ENCODE measurements around the gene PGAM2.

PGAM2 gene

DNA sequence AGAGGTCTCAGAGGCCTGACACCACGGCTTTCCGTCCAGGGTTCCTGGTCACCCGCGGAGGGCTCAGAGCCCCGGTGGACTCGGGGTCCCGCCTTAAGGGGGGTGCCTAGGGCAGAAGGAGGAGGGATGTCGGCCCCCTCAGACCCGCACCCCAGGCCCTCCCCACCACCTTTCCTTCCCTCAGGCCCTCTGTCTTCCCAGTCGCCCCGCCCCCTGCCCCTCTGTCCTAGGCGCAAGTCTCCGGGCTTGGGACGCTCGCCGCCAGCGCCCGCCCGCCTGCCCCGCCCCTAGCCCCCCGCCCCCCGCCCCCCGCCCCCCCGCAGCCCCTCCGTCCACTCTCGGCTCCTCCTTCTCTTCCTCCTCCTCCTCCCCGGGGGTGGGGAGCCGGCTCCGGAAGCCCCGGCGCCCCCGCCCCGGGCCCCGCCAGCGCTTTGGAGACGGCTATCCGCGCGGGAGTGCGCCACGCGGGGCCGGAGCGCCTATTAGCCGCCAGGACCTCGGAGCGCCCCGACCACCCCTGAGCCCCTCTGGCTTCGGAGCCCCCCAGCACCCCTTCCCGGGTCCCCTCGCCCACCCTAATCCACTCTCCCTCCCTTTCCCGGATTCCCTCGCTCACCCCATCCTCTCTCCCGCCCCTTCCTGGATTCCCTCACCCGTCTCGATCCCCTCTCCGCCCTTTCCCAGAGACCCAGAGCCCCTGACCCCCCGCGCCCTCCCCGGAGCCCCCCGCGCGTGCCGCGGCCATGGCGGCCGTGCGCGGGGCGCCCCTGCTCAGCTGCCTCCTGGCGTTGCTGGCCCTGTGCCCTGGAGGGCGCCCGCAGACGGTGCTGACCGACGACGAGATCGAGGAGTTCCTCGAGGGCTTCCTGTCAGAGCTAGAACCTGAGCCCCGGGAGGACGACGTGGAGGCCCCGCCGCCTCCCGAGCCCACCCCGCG, 38.8 kb upstream of the PGAM2 start, which contains the start of gene AEBP1:
AEBP1 (plus strand) TSS at position 423 of the 937 bp plus-strand sequence; CDS start at position 744, 321 bp downstream.
- no peak for DNase-seq (ENCODE audit: low read depth in 2 of 2, low spot score in 1 of 2)

DNA sequence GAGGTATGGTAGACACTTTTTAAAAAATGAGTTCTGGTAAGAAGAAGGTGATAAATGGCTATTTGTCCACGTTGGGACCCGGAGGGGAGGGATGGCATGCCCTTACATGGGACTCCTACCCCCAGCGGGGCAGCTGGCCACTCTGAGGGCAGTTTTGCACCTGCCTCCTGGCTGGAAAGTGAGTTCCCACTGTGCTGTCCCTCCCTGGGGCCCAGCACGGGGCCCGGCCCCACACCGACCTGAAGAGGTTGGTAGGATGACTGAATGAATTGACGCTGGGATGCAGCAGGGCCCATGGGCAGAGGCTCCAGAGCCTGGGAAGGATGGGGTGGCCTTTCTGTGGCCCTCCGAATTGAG, 38.2 kb upstream of the PGAM2 start:
- no peak for DNase-seq (ENCODE audit: low read depth in 2 of 2, low spot score in 1 of 2)

DNA sequence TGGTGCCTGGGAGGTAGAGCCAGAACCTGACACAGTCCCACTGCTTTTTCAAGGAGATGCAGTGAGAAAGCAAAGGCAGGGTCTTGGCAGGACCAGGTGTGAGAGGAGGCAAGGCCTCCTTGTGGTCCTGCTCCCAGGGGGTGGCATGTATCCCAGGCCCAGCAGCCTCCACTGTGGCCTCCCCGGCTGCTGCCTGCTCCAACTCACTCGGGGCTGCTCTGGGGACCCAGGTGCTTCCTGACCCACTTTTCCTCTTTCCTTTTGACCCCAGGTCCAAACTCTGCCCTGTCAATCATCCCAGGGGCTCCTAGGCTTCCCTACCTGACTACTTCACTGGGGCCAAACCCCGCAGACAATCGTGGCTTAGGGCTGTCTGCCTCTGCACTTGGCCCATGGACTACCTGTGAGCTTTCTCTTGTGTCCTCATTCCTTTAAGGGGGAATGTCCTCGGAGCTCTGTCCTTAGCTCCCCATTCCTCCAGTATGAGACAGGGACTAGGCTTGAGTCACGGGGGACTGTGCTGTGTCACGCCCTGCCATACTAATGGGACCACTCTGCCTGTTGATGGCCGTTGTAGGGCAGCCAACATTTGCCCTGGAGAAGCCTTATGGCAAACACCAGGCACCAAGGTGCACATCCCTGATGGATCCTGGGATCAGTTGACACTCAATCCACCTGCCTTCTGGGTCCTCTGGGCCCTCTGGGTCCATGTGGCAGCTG, 37.6 kb upstream of the PGAM2 start:
- DNase-seq (ENCODE audit: low read depth in 2 of 2, low spot score in 1 of 2): no peak

DNA sequence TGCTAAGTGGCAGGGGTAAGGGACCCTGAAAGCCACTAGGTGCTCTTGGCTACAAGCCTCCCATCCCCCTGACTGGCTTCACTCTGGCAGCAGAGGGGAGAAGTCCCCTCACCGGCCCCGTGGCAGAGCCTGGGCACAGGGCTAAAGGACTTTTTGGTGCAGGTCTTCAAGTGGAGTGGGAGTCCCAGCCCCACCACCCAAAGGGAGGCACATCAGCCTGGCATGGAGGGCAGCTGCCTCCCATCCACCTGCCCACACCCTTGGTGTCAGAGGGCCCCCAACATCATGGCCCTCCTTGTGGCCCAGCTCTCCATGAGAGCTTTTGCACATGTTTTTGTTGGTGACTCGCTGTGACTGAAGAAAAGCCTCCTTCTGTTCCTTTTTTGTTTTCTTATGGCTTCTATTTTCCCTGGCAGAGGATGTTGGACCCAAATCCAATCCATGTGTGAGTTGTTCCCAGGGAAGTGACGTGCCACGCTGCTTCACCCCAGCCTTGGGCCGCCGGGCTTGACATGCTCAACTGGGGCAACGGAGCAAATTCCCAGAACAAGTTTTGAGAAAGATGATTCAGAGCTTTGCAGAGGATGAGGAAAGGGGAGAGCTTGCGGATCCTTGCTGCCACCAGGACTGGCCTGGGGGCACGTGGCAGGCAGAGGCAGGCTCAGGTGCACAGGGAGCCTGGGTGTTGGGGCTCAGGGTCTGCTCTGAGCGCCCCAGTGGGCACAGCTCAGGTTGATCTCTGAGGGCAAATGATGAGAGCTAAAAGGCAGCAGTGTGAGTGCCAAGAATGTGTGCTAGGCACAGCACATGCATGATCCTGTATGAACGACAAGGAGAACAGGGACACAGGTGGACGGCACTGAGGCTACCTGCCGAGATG, 36.8 kb upstream of the PGAM2 start:
- no peak for DNase-seq (ENCODE audit: low read depth in 2 of 2, low spot score in 1 of 2)

DNA sequence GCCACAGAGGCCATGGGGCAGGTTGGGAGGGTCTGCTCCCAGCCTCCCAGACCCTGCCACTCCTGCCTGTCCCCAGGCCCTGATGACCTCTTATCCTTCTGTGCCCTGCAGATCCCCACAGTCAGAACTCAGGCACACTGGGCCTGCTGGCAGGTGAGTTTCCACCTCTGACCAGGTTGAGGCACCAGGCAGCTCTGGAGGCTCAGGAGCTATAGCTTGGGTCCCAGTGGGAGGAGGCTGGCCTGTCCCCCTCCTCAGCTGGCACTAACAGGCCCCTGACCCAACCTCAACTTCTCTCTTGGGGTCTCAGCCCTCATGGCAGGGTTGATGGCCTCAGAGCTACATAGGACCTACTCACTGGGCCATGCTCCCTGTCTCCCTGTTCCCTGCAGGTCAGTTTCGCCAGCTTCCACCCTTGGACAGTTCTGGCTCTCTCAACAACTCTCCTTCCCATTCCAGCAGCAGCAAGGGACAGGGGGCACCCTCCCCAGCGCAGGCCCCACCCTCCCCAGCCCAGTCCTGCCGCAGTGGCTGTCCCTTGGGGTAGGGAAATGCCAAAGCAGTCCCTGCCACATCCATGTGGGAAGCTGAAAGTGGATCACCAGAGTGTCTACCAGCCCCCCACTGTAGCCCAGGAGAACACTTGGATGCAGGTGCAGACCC, 36.1 kb upstream of the PGAM2 start:
- DNase-seq (ENCODE audit: low read depth in 2 of 2, low spot score in 1 of 2): no peak

DNA sequence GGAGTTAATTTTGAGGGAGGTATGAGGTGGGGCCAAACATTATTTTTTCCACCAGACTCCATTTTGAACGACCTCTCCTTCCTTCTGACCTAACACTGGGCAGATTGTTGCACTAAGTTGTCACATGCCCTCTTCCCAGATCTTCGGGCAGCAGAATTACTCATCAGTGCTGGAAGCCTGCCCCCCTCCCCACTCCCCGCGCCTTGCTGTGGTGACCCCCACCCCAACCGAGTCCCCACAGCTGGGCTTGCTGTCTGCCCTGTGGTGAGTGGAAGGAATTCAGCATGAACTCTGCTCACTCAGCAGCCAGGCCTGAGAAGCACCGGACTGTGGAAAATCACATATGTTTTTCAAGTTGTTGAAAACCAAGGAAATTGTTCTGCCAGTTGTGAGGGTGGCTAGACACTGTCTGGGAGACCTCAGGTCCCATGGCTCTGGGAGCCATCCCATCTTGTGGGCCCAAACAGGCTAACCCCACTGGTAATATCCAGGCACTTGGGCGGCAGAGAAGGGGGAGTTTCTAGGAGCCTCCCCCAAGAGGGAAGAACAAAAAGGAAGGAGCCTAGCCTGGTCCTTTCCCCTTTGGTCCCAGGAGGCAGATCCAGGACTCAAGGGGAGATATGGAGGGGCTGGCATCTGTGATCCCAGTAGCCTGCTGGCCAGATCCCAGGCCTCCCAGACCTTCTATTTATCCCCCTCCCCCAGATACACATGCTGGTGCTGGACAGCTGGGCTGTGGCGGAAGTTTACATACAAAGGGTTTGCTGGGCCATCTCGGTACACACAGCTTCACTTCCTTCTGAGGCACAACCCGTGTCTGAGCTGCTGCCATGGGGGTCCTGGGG, 35.3 kb upstream of the PGAM2 start:
- DNase-seq (ENCODE audit: low read depth in 2 of 2, low spot score in 1 of 2): no peak

DNA sequence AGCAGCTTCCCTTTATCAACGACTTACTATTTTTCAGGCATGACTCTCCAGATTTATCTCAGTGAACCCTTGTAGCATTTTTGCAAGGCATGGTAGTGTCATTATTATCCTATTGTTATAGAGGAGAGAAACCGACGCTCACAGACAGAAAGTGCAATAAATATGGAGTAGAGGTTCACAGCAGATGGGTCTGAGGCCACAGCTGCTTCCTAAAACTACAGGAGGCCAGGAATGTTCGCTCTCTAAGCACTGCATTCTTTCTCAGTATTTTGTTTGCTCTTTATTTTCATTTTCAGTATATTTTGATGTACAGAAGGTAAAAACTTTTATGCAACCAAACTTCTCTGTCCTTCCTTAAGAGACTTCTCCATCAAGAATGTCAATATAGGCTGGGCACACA, 34.3 kb upstream of the PGAM2 start:
- no peak for DNase-seq (ENCODE audit: low read depth in 2 of 2, low spot score in 1 of 2)

DNA sequence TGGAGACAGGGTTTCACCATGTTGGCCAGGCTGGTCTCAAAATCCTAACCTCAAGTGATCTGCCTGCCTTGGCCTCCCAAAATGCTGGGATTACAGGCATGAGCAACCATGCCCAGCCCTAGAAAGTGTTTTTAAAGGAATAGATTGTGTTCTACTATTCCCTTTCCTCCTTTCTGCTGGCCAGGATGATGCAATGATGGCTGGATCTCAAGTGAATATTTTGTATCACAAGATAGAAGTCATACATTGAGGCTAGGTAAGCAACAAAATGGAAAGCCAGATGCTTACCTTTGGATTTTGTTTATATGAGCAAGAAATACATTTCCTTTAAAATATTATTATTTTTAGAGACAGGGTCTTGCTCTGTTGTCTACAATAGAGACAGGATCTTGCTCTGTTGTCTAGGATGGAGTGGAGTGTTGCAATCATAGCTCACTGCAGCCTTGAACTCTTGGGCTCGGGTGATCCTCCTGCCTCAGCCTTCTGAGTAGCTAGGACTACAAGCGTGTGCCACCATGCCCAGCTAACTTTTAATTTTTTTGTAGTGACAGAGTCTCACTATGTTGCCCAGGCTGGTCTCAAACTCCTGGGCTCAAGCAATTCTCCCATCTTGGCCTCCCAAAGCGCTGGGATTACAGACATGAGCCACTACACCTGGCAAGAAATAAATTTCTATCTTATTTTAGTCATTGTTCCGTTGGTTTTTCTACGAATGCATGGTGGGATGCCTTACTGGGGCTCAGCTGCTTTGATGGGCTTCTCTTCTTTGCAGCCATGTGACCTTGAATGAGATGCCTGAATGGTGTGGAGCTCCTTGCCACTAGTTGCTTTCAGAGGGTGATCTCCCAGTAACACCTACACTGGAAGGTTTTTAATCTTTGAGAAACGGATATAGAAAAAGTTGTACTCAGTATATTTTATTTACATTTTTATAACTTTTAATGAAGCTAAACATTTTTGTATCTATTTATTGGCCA, 33.0 kb upstream of the PGAM2 start:
- DNase-seq (ENCODE audit: low read depth in 2 of 2, low spot score in 1 of 2): no peak

DNA sequence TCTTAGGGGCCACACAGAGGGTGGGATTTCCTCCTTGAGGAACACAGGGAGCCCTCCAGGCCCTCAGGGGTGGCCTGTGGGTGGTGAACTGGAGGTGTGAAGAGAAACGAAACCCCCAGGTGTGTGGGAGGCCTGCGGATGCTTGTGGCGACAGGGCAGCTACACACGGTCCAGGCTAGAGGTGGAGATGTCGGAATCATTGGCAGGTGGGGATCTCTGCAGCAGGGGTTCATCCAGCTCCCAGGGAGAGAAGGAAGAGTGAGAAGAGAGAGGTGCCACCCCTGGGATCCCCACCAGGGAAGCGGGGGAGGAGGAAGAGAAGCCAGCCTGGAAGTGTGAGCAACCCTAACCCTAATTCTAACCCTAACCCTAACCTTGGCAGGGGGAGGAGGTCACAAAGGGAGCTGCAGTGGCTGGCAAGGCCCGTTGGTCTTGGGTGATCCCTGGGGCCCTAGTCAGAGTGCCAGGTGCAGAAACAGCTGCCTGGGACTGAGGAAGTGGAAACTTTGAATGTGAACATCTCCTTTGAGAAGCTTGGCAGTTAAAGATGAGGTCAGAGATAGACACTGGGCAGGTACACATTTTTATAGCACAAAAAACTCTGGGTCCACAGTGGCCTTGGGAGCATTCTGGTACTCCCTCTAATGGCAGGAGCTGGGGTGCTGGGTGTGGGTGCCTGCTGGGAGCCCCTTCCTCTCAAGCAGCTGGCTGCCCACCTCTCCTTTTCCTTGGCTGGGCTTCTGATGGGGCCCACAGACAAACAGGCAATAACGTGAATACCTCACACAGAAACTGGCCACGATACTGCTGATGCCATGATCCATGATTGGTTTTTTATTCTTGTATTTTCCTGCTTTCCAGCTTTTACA, 31.9 kb upstream of the PGAM2 start:
- no peak for DNase-seq (ENCODE audit: low read depth in 2 of 2, low spot score in 1 of 2)

DNA sequence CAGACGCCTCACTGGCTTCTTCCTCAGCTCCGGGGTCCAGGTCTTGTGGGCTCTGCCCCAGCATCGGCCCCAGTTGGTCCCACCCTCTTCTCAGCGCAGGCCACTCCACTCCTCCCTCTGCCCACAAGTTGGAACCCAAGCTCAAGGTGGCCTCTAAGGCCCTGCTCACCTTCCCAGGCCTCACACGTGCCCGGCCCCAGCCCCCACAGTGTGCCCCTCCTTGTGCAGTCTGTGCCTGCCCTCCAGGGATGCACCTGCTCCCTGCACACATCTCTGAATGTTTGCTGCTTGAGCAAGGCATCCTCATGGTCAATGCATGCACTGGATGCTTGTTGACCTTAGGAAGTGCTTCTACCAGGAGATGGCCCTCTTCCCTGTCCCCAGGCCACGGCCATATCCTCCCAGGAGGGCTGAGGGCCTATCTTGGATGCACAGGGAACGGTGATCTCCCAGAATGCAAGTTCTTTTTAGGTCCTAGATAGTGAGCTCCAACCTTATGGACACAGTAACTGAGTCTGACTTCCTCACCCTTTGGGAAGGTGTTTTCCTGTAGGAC, 31.0 kb upstream of the PGAM2 start:
- DNase-seq (ENCODE audit: low read depth in 2 of 2, low spot score in 1 of 2): no peak

DNA sequence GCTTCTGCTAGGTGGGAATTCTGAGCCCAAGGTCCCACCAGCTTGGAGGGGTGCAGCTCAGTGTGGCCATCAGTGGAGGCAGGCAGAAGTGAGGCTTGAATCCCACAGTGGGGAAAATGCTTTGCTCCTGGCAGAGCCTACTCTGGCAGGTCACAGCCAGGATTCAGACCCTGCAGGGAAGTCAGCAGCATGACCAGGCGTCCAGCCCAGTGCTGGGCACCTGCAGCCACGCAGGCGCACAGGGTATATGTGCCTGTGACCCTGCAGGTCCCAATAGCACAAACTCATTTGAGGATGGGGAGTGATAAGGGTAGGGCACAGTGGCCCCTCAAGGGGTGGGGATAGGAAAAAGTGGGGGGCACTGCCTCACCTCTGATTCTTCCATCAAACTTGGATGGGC, 30.4 kb upstream of the PGAM2 start:
- no peak for DNase-seq (ENCODE audit: low read depth in 2 of 2, low spot score in 1 of 2)

DNA sequence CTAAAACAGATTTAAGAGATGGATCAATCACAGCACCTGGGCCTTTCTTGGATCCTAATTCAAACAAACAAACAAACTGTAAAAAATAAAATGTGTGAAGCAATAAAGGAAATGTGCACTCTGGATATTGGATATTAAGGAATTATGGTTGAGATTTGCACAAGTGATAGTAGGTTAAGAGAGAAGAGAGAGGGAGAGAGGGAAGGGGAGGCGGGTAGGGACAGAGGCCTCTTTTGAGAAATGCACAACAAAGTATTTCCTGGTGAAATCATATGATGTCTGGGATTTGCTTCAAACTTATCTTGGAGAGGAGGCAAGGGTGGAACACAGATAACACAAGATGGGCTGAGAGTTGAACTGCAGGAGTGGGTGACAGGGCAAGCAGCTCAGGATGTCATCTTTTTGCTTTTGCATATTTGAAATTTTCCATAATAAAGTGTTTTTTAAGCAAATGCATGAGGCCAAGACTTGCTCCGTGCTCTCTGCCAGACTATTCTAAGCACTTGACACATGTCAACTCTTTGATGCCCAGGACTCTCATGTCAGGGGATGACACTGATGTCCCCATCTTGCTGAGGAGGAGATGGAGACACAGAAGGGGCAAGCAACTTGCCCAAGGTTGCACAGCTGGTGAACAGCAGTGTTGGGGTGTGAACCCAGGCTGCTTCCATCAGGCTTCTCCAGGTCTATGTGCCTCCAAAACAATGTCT, 29.7 kb upstream of the PGAM2 start:
- DNase-seq (ENCODE audit: low read depth in 2 of 2, low spot score in 1 of 2): no peak

DNA sequence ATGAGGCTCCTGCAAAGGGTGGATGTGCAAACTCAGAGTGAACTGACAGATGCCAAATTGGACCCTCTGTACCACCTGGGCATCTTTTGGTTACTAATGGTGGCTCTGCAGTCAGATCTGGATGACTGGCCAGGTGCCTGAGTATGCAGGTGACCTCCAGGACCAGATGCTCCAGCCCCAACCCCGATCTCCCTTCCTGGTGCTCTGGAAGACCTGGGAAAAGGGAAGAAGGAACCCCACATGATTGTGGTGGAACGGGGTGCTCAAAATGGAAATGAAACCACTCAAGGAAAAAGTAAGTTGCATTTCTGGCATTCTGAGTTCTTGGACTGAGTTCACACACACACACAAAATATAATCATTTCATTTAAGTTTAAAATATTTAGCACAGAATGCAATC, 29.0 kb upstream of the PGAM2 start:
- DNase-seq (ENCODE audit: low read depth in 2 of 2, low spot score in 1 of 2): no peak

DNA sequence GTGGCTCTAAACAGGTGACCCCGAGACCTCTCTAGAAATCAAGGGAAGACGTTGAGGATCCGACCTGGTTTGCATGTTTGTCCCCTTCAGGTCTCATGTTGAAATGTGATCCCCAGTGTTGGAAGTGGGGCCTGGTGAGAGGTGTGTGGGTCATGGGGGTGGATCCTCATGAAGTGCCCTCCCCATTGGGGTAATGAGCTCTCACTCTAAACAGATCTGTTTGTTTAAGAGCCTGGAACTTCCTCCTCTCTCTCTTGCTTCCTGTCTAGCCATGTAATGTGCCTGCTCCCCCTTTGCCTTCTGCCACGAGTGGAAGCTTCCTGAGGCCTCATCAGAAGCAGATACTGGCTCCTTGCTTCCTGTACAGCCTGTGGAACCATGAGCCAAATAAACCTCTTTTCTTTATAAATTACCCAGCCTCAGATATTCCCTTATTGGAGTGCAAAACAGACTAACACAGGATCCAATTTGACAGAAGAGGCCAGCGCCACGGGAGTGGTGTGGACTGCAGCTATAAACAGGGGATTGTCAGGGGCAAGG, 27.8 kb upstream of the PGAM2 start:
- DNase-seq (ENCODE audit: low read depth in 2 of 2, low spot score in 1 of 2): no peak

DNA sequence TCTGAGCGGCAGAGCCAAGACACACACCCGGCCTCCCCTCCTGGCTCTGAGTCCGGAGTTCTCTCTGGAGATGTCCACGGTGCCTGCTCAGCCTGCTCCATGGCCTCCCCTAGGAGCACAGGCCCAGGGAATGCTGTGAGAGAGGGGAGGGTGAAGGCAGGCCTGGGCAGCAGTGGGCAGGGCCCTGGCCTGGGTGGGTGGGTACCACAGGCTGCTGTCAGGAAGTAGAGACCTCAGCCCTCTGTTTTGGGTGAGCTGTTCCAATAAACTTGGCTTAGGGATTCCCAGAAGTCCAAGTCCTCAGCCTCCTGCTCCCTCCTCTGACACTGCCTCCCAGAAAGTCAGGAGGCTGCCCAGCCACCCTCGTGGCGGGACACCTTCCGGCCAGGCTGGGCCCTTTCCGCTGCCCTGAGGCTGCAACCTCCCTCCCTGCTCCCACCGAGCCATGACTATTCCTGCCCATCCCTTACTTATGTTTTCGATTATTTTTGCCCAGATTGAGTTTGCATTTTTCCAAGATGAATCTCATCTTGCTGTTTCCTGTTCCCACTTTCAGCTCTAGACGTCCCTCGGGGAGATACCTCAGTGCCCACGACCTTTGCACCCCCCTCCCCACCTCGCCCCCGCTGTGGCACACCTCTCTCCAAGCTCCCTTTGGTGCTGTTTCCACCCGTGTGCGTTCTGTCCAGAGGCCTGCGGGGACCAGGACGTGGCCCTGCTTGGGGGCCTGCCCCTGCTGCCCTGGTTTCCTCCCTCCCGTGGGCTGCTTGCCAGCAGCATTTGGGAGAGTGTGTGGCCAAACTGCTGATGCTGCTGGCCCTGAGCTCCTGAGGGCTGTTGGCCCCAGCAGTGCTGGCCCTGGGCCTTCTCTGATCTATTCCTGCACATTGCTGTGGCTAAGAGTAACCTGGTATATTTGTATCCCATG, 22.8 kb upstream of the PGAM2 start:
- no peak for DNase-seq (ENCODE audit: low read depth in 2 of 2, low spot score in 1 of 2)

DNA sequence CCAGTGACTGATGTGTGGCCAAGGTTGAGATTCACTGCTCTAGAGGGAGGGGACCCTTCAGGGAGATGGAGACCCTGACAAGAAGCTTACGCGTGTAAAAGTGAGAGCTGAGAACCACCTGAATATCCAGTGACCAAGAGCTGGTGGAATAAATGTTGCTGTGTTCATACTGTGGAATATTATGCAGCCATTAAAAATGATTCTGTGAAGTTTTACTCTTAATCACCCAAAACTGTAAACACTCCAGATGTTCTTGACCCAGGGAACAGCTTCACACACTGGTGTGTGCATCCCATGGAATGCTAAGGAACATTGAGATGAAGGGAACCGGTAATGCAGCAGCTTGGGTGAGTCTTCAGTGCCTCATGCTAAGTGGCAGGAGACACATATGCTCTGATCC, 21.3 kb upstream of the PGAM2 start:
- DNase-seq (ENCODE audit: low read depth in 2 of 2, low spot score in 1 of 2): no peak
